Measurements from ENCODE around the gene MORN1.

DNA sequence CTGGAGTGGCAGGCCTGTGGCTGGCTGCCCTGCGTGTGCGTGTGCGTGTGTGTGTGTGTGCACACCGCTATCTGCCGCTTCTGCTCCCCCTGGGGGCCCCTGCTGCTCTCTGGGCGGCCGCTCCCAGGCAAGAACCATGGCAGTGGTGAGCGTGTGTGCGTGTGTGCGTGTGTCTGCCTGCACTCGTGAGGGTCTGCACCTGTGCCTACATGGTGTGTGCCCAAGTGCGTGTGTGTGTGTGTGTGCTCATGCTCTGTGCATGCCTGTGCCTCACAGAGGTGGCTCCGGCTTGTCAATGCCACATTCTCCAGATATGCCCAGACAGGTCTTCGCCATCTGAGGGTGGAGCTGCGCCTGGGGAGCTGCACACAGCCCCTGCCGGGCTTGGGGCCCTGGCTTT lies 39.7 kb upstream of the MORN1 start:
- TF ChIP-seq POLR2A (IDR thresholded peaks at IDR 0.05; ENCODE audit: low read length) (no peak), GATA1 (IDR thresholded peaks at IDR 0.05; ENCODE audit: low read depth, low read length) (no peak)

Measured in erythroblast (primary cell).